ENCODE measurements around the gene EPC1.

DNA sequence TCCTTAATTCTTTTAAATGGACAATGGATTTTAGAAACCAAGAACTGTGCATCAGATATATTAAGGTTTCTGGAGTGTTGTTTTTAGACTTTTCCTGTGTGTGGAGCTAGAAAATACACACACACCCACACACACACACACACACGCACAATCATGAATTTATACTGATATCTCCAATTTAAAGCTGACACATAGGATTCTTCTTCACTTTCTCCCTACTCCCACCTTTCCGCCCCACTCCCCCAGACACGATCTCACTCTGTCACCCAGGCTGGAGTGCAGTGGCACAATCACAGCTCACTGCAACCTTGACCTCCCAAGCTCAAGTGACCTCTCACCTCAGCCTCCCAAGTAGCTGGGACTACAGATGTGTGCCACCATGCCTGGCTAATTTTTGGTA, 100.3 kb downstream of the EPC1 start:
- TF ChIP-seq ARNTL (CRISPR knock-in tag; IDR thresholded peaks at IDR 0.05; ENCODE audit: borderline replicate concordance, low read depth) (no peak), GLIS3 (CRISPR knock-in tag; IDR thresholded peaks at IDR 0.05) (no peak), RARB (CRISPR knock-in tag; IDR thresholded peaks at IDR 0.05) (no peak), TOX (CRISPR knock-in tag; IDR thresholded peaks at IDR 0.05; ENCODE audit: borderline replicate concordance) (no peak), SNAI2 (CRISPR knock-in tag; IDR thresholded peaks at IDR 0.05) (no peak), BACH2 (CRISPR knock-in tag; IDR thresholded peaks at IDR 0.05; ENCODE audit: borderline replicate concordance) (no peak), ZFP30 (CRISPR knock-in tag; IDR thresholded peaks at IDR 0.05) (no peak), TCF4 (CRISPR knock-in tag; IDR thresholded peaks at IDR 0.05; ENCODE audit: borderline replicate concordance) (no peak), PATZ1 (CRISPR knock-in tag; IDR thresholded peaks at IDR 0.05; ENCODE audit: borderline replicate concordance) (no peak), CREB5 (CRISPR knock-in tag; IDR thresholded peaks at IDR 0.05; ENCODE audit: low read depth) (no peak), ISL1 (CRISPR knock-in tag; IDR thresholded peaks at IDR 0.05) (no peak), ZNF565 (CRISPR knock-in tag; conservative IDR thresholded peaks at IDR 0.05; ENCODE audit: low read depth) (no peak), ZNF8 (CRISPR knock-in tag; IDR thresholded peaks at IDR 0.05) (no peak), TSHZ2 (CRISPR knock-in tag; IDR thresholded peaks at IDR 0.05) (no peak)

Measured in SK-N-SH treated with all-trans-retinoic acid at 6 μM for 48 hours (cell line).